ENCODE data around the gene EPHB2.

GRCh38 chr1:22835636-22836319 lies 125.1 kb downstream of the EPHB2 start:
- TF ChIP-seq REST (tag by site-specific recombination; IDR thresholded peaks at IDR 0.05) (no peak), ZNF558 (tag by site-specific recombination; IDR thresholded peaks at IDR 0.05) (no peak), CTCF (tag by site-specific recombination; IDR thresholded peaks at IDR 0.05) (no peak), ZNF274 (IDR thresholded peaks at IDR 0.05; ENCODE audit: low read length) (no peak), ZNF274 (tag by site-specific recombination; IDR thresholded peaks at IDR 0.05; ENCODE audit: borderline replicate concordance) (no peak), ZNF513 (tag by site-specific recombination; IDR thresholded peaks at IDR 0.05) (no peak), ZNF280D (tag by site-specific recombination; IDR thresholded peaks at IDR 0.05) (no peak), ZNF335 (tag by site-specific recombination; conservative IDR thresholded peaks at IDR 0.05) (no peak), ZNF398 (tag by site-specific recombination; IDR thresholded peaks at IDR 0.05) (no peak)

All from HEK293 (cell line).